Natural killer cell treated with Interleukin-12 subunit alpha and Interleukin-12 subunit beta and Interleukin-15 and Interleukin-18, amount 100 ng/mL, for 72 hours (primary cell): ENCODE measurements around the gene IPO5. TPM values are rescaled to one million over a fixed set of nuclear protein-coding genes. Genes with fewer than 3 reads are reported as not detected.

ENCODE experiments used
- ATAC-seq, 2 donors: fragments of 150-1000 bp; cut with Tn5 transposase in 1 of 2; sonication (Bioruptor Pico), chemical (Tn5 transposase) in 1 of 2; 2 replicates each; pipeline ENCODE4 v1.10.0; 2021
- DNase-seq: peaks from one replicate; pipeline ENCODE4 v3.0.0; 2022; ENCODE audit warnings: low spot score
- H3K27ac Mint-ChIP-seq, 2 donors: 1 replicate in 1 of 2; 2 replicates in 1 of 2; pipeline ENCODE4 v1.8.0; 2022; ENCODE audit warnings: mixed read lengths in 2 of 2, mild to moderate bottlenecking in 1 of 2, moderate library complexity in 1 of 2
- H3K27me3 Mint-ChIP-seq, 2 donors: 1 replicate in 1 of 2; 2 replicates in 1 of 2; pipeline ENCODE4 v1.8.0; 2022; ENCODE audit warnings: mixed read lengths in 2 of 2
- H3K36me3 Mint-ChIP-seq: one replicate; pipeline ENCODE4 v1.8.0; 2022; ENCODE audit warnings: mixed read lengths
- H3K4me1 Mint-ChIP-seq, 2 donors: 1 replicate in 1 of 2; 2 replicates in 1 of 2; pipeline ENCODE4 v1.8.0; 2022; ENCODE audit warnings: low read depth in 2 of 2, mixed read lengths in 2 of 2, mild to moderate bottlenecking in 1 of 2
- H3K4me3 Mint-ChIP-seq: one replicate; pipeline ENCODE4 v1.8.0; 2022; ENCODE audit warnings: mixed read lengths
- H3K9me3 Mint-ChIP-seq: 2 replicates; pipeline ENCODE4 v1.8.0; 2022; ENCODE audit warnings: mixed read lengths
- total RNA-seq, 2 donors: library from RNA; stranded (reverse); gene quantifications; one replicate each; pipeline ENCODE4 v1.2.3, GENCODE V29; 2022

The IPO5 gene
- total RNA-seq, 2 donors from 2014 or later = 138 to 295 TPM

GRCh38 chr13:98068521-98068920 is 115.0 kb downstream of the IPO5 start:
- no peak overlapping the region for H3K27ac Mint-ChIP-seq
- H3K9me3 Mint-ChIP-seq = no peaks in the 10 kb centered on the region
- no peak overlapping the region for H3K4me3 Mint-ChIP-seq
- H3K4me1 Mint-ChIP-seq = no peaks in the 10 kb centered on the region
- ATAC-seq (peak in 1 of 2 donors; percentile 15), DNase-seq (no peak)
- H3K36me3 Mint-ChIP-seq = no peaks in the 10 kb centered on the region
- peaks cover 4 to 7% of the 10 kb centered on the region in 2 donors for H3K27me3 Mint-ChIP-seq

- Mint-ChIP-seq H3K9me3 (no peaks in the 10 kb centered on the region), H3K27me3 (peaks cover 4 to 7% of the 10 kb centered on the region in 2 donors), H3K4me1 (no peaks in the 10 kb centered on the region), H3K36me3 (no peaks in the 10 kb centered on the region), H3K4me3 (no peak overlapping the region), H3K27ac (no peak overlapping the region)
- DNase-seq (no peak), ATAC-seq (no peak)
Observed at GRCh38 chr13:98069985-98070384, 116.5 kb downstream of the IPO5 start.

GRCh38 chr13:98071316-98071715 is 117.8 kb downstream of the IPO5 start:
- Mint-ChIP-seq H3K4me3 (no peak overlapping the region), H3K4me1 (no peaks in the 10 kb centered on the region), H3K27me3 (peaks cover 4 to 7% of the 10 kb centered on the region in 2 donors), H3K9me3 (no peaks in the 10 kb centered on the region), H3K27ac (no peak overlapping the region), H3K36me3 (no peaks in the 10 kb centered on the region)
- DNase-seq = no peak
- ATAC-seq = no peak

GRCh38 chr13:98072476-98072875 is 119.0 kb downstream of the IPO5 start:
- Mint-ChIP-seq H3K27me3 (peaks cover 0 to 7% of the 10 kb centered on the region in 2 donors), H3K4me3 (no peak overlapping the region), H3K4me1 (no peaks in the 10 kb centered on the region)

More at GRCh38 chr13:98072476-98072875, 119.0 kb downstream of the IPO5 start:
- ATAC-seq (peak in 1 of 2 donors; percentile 15), DNase-seq (no peak)
- Mint-ChIP-seq H3K36me3 (no peaks in the 10 kb centered on the region), H3K9me3 (no peaks in the 10 kb centered on the region), H3K27ac (no peak overlapping the region)

Other genes starting within 250 kb of the IPO5 start
- 1 to 10 TPM; 1.0 to 2.2 TPM for gene FARP1, start 189.4 kb downstream of the IPO5 start, total RNA-seq
- not detected for gene RNF113B, start 223.6 kb downstream of the IPO5 start, total RNA-seq